Measurements from ENCODE around the gene RALGPS2. TPM values are rescaled to one million over a fixed set of nuclear protein-coding genes. Genes with fewer than 3 reads are reported as not detected.

RALGPS2 gene
- total and polyA plus RNA-seq, 2 experiments from 2014 or later, result 8.1 to 31.2 TPM

- Mint-ChIP-seq H3K36me3 (ENCODE audit: low read depth) (no peaks in the 10 kb centered on the region), H3K9me3 (no peaks in the 10 kb centered on the region), H3K4me3 (no peak overlapping the region), H3K4me1 (peaks cover 9% of the 10 kb centered on the region), H3K27me3 (ENCODE audit: insufficient read depth, low read depth, poor library complexity) (peaks cover 1% of the 10 kb centered on the region), H3K27ac (no peak overlapping the region)
- no peaks in the 10 kb centered on the region for H3K79me2 ChIP-seq (replicated peaks; ENCODE audit: insufficient read depth)
- DNase-seq (ENCODE audit: low spot score) (no peak), ATAC-seq (no peak)
- H3K9me2 ChIP-seq (ENCODE audit: insufficient read depth), result no peaks in the 10 kb centered on the region
- no peak overlapping the region for H2AFZ ChIP-seq
- no peaks in the 10 kb centered on the region for H3K27me3 ChIP-seq (ENCODE audit: insufficient read depth)
- no peak for TF ChIP-seq CREB1 (CRISPR knock-in tag; IDR thresholded peaks at IDR 0.05; ENCODE audit: low read depth)
- no peak for TF ChIP-seq REST (IDR thresholded peaks at IDR 0.05; ENCODE audit: unreplicated experiment)
- TF ChIP-seq CTCF (conservative IDR thresholded peaks at IDR 0.05; ENCODE audit: low read depth in 2 of 2), result no peak
- no peak for TF ChIP-seq JUNB (IDR thresholded peaks at IDR 0.05; ENCODE audit: unreplicated experiment)
- TF ChIP-seq ZNF331 (CRISPR knock-in tag; IDR thresholded peaks at IDR 0.05; ENCODE audit: low read depth), result no peak
- no peaks in the 10 kb centered on the region for H3K36me3 ChIP-seq (ENCODE audit: insufficient read depth)
- no peak overlapping the region for H3K4me3 ChIP-seq
- no peak overlapping the region for H3K27ac ChIP-seq (ENCODE audit: low read depth)
- no peak overlapping the region for H3K4me2 ChIP-seq
- H4K20me1 ChIP-seq (replicated peaks; ENCODE audit: insufficient read depth), result no peaks in the 10 kb centered on the region
- no peaks in the 10 kb centered on the region for H3F3A ChIP-seq (replicated peaks; ENCODE audit: low read depth)
- no peaks in the 10 kb centered on the region for H3K4me1 ChIP-seq (ENCODE audit: insufficient read depth)
Measured at GRCh38 chr1:178938959-178939317, 213.9 kb downstream of the RALGPS2 start.

GRCh38 chr1:178939338-178940067, 214.5 kb downstream of the RALGPS2 start:
- Histone ChIP-seq H3K9me2 (ENCODE audit: insufficient read depth) (no peaks in the 10 kb centered on the region), H3K4me2 (no peak overlapping the region), H2AFZ (no peak overlapping the region), H3K4me1 (ENCODE audit: insufficient read depth) (no peaks in the 10 kb centered on the region), H3K36me3 (ENCODE audit: insufficient read depth) (no peaks in the 10 kb centered on the region), H4K20me1 (replicated peaks; ENCODE audit: insufficient read depth) (no peaks in the 10 kb centered on the region), H3K4me3 (no peak overlapping the region), H3K79me2 (replicated peaks; ENCODE audit: insufficient read depth) (no peaks in the 10 kb centered on the region), H3K27ac (ENCODE audit: low read depth) (no peak overlapping the region), H3F3A (replicated peaks; ENCODE audit: low read depth) (no peaks in the 10 kb centered on the region), H3K27me3 (ENCODE audit: insufficient read depth) (no peaks in the 10 kb centered on the region)
- no peaks in the 10 kb centered on the region for H3K9me3 Mint-ChIP-seq
- no peak overlapping the region for H3K27ac Mint-ChIP-seq
- no peaks in the 10 kb centered on the region for H3K36me3 Mint-ChIP-seq (ENCODE audit: low read depth)
- H3K4me1 Mint-ChIP-seq, result peaks cover 9% of the 10 kb centered on the region
- ATAC-seq (no peak), DNase-seq (ENCODE audit: low spot score) (no peak)
- peaks cover 1% of the 10 kb centered on the region for H3K27me3 Mint-ChIP-seq (ENCODE audit: insufficient read depth, low read depth, poor library complexity)
- no peak overlapping the region for H3K4me3 Mint-ChIP-seq
- TF ChIP-seq STAT1 (IDR thresholded peaks at IDR 0.05; ENCODE audit: unreplicated experiment) (no peak), REST (IDR thresholded peaks at IDR 0.05; ENCODE audit: unreplicated experiment) (no peak), EZH2 (IDR thresholded peaks at IDR 0.05; ENCODE audit: low read depth, unreplicated experiment) (no peak), ZNF114 (CRISPR knock-in tag; IDR thresholded peaks at IDR 0.05) (no peak), POLR2AphosphoS5 (IDR thresholded peaks at IDR 0.05; ENCODE audit: low read depth) (no peak)

Measured in GM23338 (cell line).